GM12878 (cell line): ENCODE data around the gene TPBG.

ENCODE experiments used
- CREB1 ChIP-seq: IDR thresholded peaks from 2 replicates; pipeline ENCODE4 v1.6.1; 2012; ENCODE audit warnings: low read depth, mild to moderate bottlenecking, inconsistent platforms
- CTCF ChIP-seq, 3 experiments: IDR thresholded peaks in 2 of 3; conservative IDR thresholded peaks in 1 of 3; 2 replicates each; pipeline ENCODE4 v1.5.1; 2011; ENCODE audit warnings: low read depth in 3 of 3, low read length in 3 of 3, mild to moderate bottlenecking in 3 of 3, control low read depth in 2 of 3, moderate library complexity in 2 of 3, inconsistent platforms in 1 of 3, mixed read lengths in 1 of 3; ENCODE audit not compliant: control insufficient read depth in 2 of 3, insufficient read depth in 1 of 3; ENCODE audit errors: extremely low read depth in 1 of 3
- MXI1 ChIP-seq: fragments of 150-350 bp; IDR thresholded peaks from 2 replicates; pipeline ENCODE4 v1.6.1; 2011; ENCODE audit warnings: low read depth, mild to moderate bottlenecking, inconsistent platforms, low read length, improper control_type of control experiment
- NRF1 ChIP-seq: conservative IDR thresholded peaks from 2 replicates; pipeline ENCODE4 v1.6.1; 2011; ENCODE audit warnings: mild to moderate bottlenecking, low read depth, low read length, improper control_type of control experiment
- POLR2A ChIP-seq: IDR thresholded peaks from 2 replicates; pipeline ENCODE4 v1.6.1; 2011; ENCODE audit warnings: low read depth, mild to moderate bottlenecking, low read length
- POLR2AphosphoS2 ChIP-seq: IDR thresholded peaks from 2 replicates; pipeline ENCODE4 v1.6.1; 2011; ENCODE audit warnings: low read depth, mild to moderate bottlenecking, low read length, improper control_type of control experiment, moderate library complexity
- RAD21 ChIP-seq: IDR thresholded peaks from 2 replicates; pipeline ENCODE4 v1.6.1; 2011; ENCODE audit warnings: mild to moderate bottlenecking, low read depth, low read length, moderate library complexity; ENCODE audit not compliant: insufficient read depth
- TARDBP ChIP-seq: IDR thresholded peaks from 2 replicates; pipeline ENCODE4 v1.6.1; 2016; ENCODE audit warnings: borderline replicate concordance
- TF ChIP-seq, protein P1 (sequence below): fragments of 450-650 bp; IDR thresholded peaks from 2 replicates; pipeline ENCODE4 v1.6.1; 2017; ENCODE audit warnings: mild to moderate bottlenecking, moderate library complexity
- TF ChIP-seq, protein P2 (sequence below): IDR thresholded peaks from 2 replicates; pipeline ENCODE4 v1.6.1; 2011; ENCODE audit warnings: borderline replicate concordance, low read depth, mild to moderate bottlenecking, moderate library complexity, mixed read lengths, low read length; ENCODE audit not compliant: insufficient read depth; ENCODE audit errors: extremely low read length

- TF ChIP-seq RAD21 = no peak
- no peak for TF ChIP-seq POLR2AphosphoS2
- no peak for TF ChIP-seq CREB1
- no peak for TF ChIP-seq TARDBP
- TF ChIP-seq, protein P1, sequence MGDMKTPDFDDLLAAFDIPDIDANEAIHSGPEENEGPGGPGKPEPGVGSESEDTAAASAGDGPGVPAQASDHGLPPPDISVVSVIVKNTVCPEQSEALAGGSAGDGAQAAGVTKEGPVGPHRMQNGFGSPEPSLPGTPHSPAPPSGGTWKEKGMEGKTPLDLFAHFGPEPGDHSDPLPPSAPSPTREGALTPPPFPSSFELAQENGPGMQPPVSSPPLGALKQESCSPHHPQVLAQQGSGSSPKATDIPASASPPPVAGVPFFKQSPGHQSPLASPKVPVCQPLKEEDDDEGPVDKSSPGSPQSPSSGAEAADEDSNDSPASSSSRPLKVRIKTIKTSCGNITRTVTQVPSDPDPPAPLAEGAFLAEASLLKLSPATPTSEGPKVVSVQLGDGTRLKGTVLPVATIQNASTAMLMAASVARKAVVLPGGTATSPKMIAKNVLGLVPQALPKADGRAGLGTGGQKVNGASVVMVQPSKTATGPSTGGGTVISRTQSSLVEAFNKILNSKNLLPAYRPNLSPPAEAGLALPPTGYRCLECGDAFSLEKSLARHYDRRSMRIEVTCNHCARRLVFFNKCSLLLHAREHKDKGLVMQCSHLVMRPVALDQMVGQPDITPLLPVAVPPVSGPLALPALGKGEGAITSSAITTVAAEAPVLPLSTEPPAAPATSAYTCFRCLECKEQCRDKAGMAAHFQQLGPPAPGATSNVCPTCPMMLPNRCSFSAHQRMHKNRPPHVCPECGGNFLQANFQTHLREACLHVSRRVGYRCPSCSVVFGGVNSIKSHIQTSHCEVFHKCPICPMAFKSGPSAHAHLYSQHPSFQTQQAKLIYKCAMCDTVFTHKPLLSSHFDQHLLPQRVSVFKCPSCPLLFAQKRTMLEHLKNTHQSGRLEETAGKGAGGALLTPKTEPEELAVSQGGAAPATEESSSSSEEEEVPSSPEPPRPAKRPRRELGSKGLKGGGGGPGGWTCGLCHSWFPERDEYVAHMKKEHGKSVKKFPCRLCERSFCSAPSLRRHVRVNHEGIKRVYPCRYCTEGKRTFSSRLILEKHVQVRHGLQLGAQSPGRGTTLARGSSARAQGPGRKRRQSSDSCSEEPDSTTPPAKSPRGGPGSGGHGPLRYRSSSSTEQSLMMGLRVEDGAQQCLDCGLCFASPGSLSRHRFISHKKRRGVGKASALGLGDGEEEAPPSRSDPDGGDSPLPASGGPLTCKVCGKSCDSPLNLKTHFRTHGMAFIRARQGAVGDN = no peak
- TF ChIP-seq CTCF (IDR thresholded peaks at IDR 0.05 in 2 of 3, conservative IDR thresholded peaks at IDR 0.05 in 1 of 3; ENCODE audit: control insufficient read depth in 2 of 3, extremely low read depth in 1 of 3, insufficient read depth in 1 of 3, low read depth in 3 of 3, low read length in 3 of 3) = no peak
- no peak for TF ChIP-seq POLR2A
- no peak for TF ChIP-seq MXI1
- TF ChIP-seq, protein P2, sequence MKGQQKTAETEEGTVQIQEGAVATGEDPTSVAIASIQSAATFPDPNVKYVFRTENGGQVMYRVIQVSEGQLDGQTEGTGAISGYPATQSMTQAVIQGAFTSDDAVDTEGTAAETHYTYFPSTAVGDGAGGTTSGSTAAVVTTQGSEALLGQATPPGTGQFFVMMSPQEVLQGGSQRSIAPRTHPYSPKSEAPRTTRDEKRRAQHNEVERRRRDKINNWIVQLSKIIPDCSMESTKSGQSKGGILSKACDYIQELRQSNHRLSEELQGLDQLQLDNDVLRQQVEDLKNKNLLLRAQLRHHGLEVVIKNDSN = no peak
- no peak for TF ChIP-seq NRF1
These were observed 4.1 kb downstream of the TPBG start for GRCh38 chr6:82367704-82368103.
